ENCODE measurements around the gene TMEM183A. TPM values are rescaled to one million over a fixed set of nuclear protein-coding genes. Genes with fewer than 3 reads are reported as not detected.
"Not testable (repeated sequence)": the region's sequence is repeated elsewhere in the genome, so short reads cannot be mapped to it uniquely, and the experiment has no call there.

The TMEM183A gene
- polyA plus RNA-seq, 1 of the 3 experiments (the other 2 are of a cell fraction) = 47.9 TPM

GRCh38 chr1:202982715-202983430, 24.3 kb upstream of the TMEM183A start:
- WGBS (ENCODE audit: low lambda C conversion rate) = 61% methylated on average over 3 of the region's 3 CpGs
- no peaks in the 10 kb centered on the region for H4K20me1 ChIP-seq (ENCODE audit: insufficient read depth)
- no peaks in the 10 kb centered on the region for H3K9me2 ChIP-seq
- no peak overlapping the region for H3K4me3 ChIP-seq (ENCODE audit: low read depth in 2 of 2, low read length in 1 of 2)
- H2AFZ ChIP-seq (ENCODE audit: low read depth) = no peak overlapping the region
- H3K9ac ChIP-seq = no peak overlapping the region
- peaks cover 39% of the 10 kb centered on the region for H3K27me3 ChIP-seq (ENCODE audit: insufficient read depth)
- TF ChIP-seq RFX5 (IDR thresholded peaks at IDR 0.05; ENCODE audit: low read length) (no peak), FOXM1 (IDR thresholded peaks at IDR 0.05; ENCODE audit: low read depth) (no peak), ZBTB33 (IDR thresholded peaks at IDR 0.05; ENCODE audit: borderline replicate concordance, low read depth) (no peak)
- no peak overlapping the region for H3K27ac ChIP-seq (ENCODE audit: low read depth in 2 of 2, low read length in 1 of 2)
- no peaks in the 10 kb centered on the region for H3K4me1 ChIP-seq (ENCODE audit: control insufficient read depth in 1 of 2, insufficient read depth in 2 of 2, low read depth in 1 of 2, low read length in 1 of 2)
- no peak overlapping the region for H3K4me2 ChIP-seq
- H3K9me3 ChIP-seq = no peaks in the 10 kb centered on the region
- no peaks in the 10 kb centered on the region for H3F3A ChIP-seq (replicated peaks; ENCODE audit: insufficient read depth)
- H3K79me2 ChIP-seq (ENCODE audit: insufficient read depth) = no peaks in the 10 kb centered on the region
- DNase-seq = no peak
- no peaks in the 10 kb centered on the region for H3K36me3 ChIP-seq (replicated peaks in 1 of 2; ENCODE audit: control insufficient read depth in 1 of 2, insufficient read depth in 2 of 2, low read length in 1 of 2)
- ChIA-PET POLR2A (no interaction called here), CTCF (interaction anchor here (0.6 kb wide), 1 partner anchor 133 kb away, joined by 3 read pairs; no protein-coding TSS in a partner anchor)

- H3K4me2 ChIP-seq; POLR2A ChIA-PET; H3K9ac ChIP-seq; H3K36me3 ChIP-seq (replicated peaks in 1 of 2; ENCODE audit: control insufficient read depth in 1 of 2, insufficient read depth in 2 of 2, low read length in 1 of 2); H2AFZ ChIP-seq (ENCODE audit: low read depth); H3K9me3 ChIP-seq; H3K4me3 ChIP-seq (ENCODE audit: low read depth in 2 of 2, low read length in 1 of 2); H4K20me1 ChIP-seq (ENCODE audit: insufficient read depth); CTCF ChIA-PET; H3K4me1 ChIP-seq (ENCODE audit: control insufficient read depth in 1 of 2, insufficient read depth in 2 of 2, low read depth in 1 of 2, low read length in 1 of 2); H3K9me2 ChIP-seq; H3K27ac ChIP-seq (ENCODE audit: low read depth in 2 of 2, low read length in 1 of 2); DNase-seq; H3K79me2 ChIP-seq (ENCODE audit: insufficient read depth); H3F3A ChIP-seq (replicated peaks; ENCODE audit: insufficient read depth): not testable (repeated sequence)
- peaks cover 31% of the 10 kb centered on the region for H3K27me3 ChIP-seq (ENCODE audit: insufficient read depth)
- 46% methylated on average over 9 of the region's 9 CpGs for WGBS (ENCODE audit: low lambda C conversion rate)
These were observed 21.1 kb upstream of the TMEM183A start for GRCh38 chr1:202986120-202986519.

- CTCF ChIA-PET = interaction anchor here (1.0 kb wide), 1 partner anchor 53 kb away, joined by 3 read pairs; no protein-coding TSS in a partner anchor
- 40% methylated on average over 6 of the region's 7 CpGs for WGBS (ENCODE audit: low lambda C conversion rate)
- Histone ChIP-seq H3F3A (replicated peaks; ENCODE audit: insufficient read depth) (no peaks in the 10 kb centered on the region), H3K27ac (ENCODE audit: low read depth in 2 of 2, low read length in 1 of 2) (no peak overlapping the region), H3K4me3 (ENCODE audit: low read depth in 2 of 2, low read length in 1 of 2) (no peak overlapping the region), H3K36me3 (replicated peaks in 1 of 2; ENCODE audit: control insufficient read depth in 1 of 2, insufficient read depth in 2 of 2, low read length in 1 of 2) (no peaks in the 10 kb centered on the region), H3K9me2 (no peaks in the 10 kb centered on the region), H3K9me3 (no peaks in the 10 kb centered on the region), H4K20me1 (ENCODE audit: insufficient read depth) (no peaks in the 10 kb centered on the region), H3K4me2 (no peak overlapping the region), H3K4me1 (ENCODE audit: control insufficient read depth in 1 of 2, insufficient read depth in 2 of 2, low read depth in 1 of 2, low read length in 1 of 2) (no peaks in the 10 kb centered on the region), H3K27me3 (ENCODE audit: insufficient read depth) (peaks cover 31% of the 10 kb centered on the region), H3K79me2 (ENCODE audit: insufficient read depth) (no peaks in the 10 kb centered on the region), H2AFZ (ENCODE audit: low read depth) (no peak overlapping the region), H3K9ac (no peak overlapping the region)
- DNase-seq = no peak
- POLR2A ChIA-PET = interaction anchor here (0.6 kb wide), 1 partner anchor 179 kb away, joined by 3 read pairs; no protein-coding TSS in a partner anchor
- TF ChIP-seq USF2 (IDR thresholded peaks at IDR 0.05; ENCODE audit: borderline replicate concordance, low read depth, low read length) = no peak
- no peak for TF ChIP-seq EZH2phosphoT487 (IDR thresholded peaks at IDR 0.05; ENCODE audit: borderline replicate concordance, low read depth)
- TF ChIP-seq SMC3 (IDR thresholded peaks at IDR 0.05; ENCODE audit: low read depth, low read length) = no peak
- TF ChIP-seq MEF2A (IDR thresholded peaks at IDR 0.05; ENCODE audit: borderline replicate concordance, low read depth) = no peak
- TF ChIP-seq FOXJ3 (CRISPR knock-in tag; IDR thresholded peaks at IDR 0.05) = no peak
- TF ChIP-seq USF1 (IDR thresholded peaks at IDR 0.05; ENCODE audit: borderline replicate concordance, low read depth) = no peak
- no peak for TF ChIP-seq RFX5 (IDR thresholded peaks at IDR 0.05; ENCODE audit: low read length)
- TF ChIP-seq FOSL2 (IDR thresholded peaks at IDR 0.05; ENCODE audit: borderline replicate concordance, low read depth) = no peak
- no peak for TF ChIP-seq GATA2 (CRISPR knock-in tag; IDR thresholded peaks at IDR 0.05)
- TF ChIP-seq TEAD4 (IDR thresholded peaks at IDR 0.05; ENCODE audit: borderline replicate concordance, insufficient read depth) = no peak
- TF ChIP-seq CTCF (IDR thresholded peaks at IDR 0.05) = no peak
- TF ChIP-seq POLR2AphosphoS5 (IDR thresholded peaks at IDR 0.05; ENCODE audit: low read depth, low read length) = no peak
- TF ChIP-seq SIN3A (IDR thresholded peaks at IDR 0.05; ENCODE audit: borderline replicate concordance, low read depth, low read length) = no peak
These were observed 19.9 kb upstream of the TMEM183A start for GRCh38 chr1:202987255-202987654.

Data from SK-N-SH (cell line).